ENCODE data around the gene ZNF540.

GRCh38 chr19:37635076-37636056 lies 40.7 kb downstream of the ZNF540 start:
- no peak for TF ChIP-seq POLR2A (IDR thresholded peaks at IDR 0.05; ENCODE audit: extremely low read depth, insufficient read length)
- TF ChIP-seq, protein P1, sequence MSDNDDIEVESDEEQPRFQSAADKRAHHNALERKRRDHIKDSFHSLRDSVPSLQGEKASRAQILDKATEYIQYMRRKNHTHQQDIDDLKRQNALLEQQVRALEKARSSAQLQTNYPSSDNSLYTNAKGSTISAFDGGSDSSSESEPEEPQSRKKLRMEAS (IDR thresholded peaks at IDR 0.05; ENCODE audit: low read depth, low read length): no peak
- TF ChIP-seq, protein P2, sequence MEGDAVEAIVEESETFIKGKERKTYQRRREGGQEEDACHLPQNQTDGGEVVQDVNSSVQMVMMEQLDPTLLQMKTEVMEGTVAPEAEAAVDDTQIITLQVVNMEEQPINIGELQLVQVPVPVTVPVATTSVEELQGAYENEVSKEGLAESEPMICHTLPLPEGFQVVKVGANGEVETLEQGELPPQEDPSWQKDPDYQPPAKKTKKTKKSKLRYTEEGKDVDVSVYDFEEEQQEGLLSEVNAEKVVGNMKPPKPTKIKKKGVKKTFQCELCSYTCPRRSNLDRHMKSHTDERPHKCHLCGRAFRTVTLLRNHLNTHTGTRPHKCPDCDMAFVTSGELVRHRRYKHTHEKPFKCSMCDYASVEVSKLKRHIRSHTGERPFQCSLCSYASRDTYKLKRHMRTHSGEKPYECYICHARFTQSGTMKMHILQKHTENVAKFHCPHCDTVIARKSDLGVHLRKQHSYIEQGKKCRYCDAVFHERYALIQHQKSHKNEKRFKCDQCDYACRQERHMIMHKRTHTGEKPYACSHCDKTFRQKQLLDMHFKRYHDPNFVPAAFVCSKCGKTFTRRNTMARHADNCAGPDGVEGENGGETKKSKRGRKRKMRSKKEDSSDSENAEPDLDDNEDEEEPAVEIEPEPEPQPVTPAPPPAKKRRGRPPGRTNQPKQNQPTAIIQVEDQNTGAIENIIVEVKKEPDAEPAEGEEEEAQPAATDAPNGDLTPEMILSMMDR (IDR thresholded peaks at IDR 0.05; ENCODE audit: low read depth, low read length): no peak
